ENCODE data around the gene PATJ. TPM values are rescaled to one million over a fixed set of nuclear protein-coding genes. Genes with fewer than 3 reads are reported as not detected.

Gene PATJ
- total RNA-seq, 2 donors from 2014 or later = 47.8 to 64.5 TPM

DNA sequence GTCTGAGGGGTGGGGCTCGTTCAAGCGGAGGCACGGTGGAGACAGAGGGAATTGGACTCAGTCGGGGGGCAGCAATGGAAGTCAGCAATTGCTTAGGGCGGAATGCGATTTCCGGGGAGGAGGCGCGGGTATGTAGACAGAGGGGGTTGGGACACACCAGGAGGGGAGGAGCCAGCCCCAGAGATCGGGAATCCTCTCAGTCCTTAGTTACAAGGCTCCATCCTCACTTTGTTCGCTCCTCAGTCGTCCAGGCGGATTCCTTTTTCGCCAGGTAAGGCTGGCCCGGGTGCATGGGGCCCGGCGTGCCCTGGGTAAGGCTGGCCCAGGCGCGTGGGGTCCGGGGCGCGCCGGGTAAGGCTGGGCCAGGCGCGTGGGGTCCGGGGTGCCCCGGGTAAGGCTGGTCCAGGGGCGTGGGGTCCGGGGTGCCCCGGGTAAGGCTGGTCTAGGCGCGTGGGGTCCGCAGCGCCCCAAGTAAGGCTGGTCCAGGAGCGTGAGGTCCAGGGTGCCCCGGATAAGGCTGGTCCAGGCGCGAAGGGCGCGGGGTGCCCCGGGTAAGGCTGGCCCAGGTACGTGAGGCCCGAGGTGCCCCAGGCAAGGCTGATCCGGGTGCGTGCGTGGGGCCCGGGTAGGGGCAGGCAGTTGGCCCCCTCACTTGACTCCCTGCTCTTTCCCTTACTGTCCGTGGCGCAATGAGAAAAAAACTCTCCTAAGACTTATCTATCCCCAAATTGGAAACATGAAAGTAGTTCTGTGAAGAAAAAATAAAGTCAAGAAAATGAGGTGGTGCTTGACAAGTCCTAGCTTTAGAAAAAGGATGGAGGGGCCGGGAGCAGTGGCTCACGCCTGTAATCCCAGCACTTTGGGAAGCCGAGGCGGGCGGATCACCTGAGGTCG, 452.6 kb downstream of the PATJ start, which contains the start of gene L1TD1:
Gene L1TD1, plus strand, starts transcription at position 199 of the 894 bp plus-strand sequence. CDS start 11,780 bp downstream, outside the sequence.
- Histone ChIP-seq H3K27me3 (replicated peaks; ENCODE audit: insufficient read depth) (peaks cover 5% of the 10 kb centered on the region), H3K27ac (no peak within 1 kb of the TSS), H3K4me3 (no peak within 1 kb of the TSS), H3K36me3 (no peaks in the 10 kb centered on the region), H3K9me3 (no peaks in the 10 kb centered on the region), H3K4me1 (ENCODE audit: control insufficient read depth in 1 of 2, low read depth in 2 of 2) (no peaks in the 10 kb centered on the region)
- TF ChIP-seq, protein P1, sequence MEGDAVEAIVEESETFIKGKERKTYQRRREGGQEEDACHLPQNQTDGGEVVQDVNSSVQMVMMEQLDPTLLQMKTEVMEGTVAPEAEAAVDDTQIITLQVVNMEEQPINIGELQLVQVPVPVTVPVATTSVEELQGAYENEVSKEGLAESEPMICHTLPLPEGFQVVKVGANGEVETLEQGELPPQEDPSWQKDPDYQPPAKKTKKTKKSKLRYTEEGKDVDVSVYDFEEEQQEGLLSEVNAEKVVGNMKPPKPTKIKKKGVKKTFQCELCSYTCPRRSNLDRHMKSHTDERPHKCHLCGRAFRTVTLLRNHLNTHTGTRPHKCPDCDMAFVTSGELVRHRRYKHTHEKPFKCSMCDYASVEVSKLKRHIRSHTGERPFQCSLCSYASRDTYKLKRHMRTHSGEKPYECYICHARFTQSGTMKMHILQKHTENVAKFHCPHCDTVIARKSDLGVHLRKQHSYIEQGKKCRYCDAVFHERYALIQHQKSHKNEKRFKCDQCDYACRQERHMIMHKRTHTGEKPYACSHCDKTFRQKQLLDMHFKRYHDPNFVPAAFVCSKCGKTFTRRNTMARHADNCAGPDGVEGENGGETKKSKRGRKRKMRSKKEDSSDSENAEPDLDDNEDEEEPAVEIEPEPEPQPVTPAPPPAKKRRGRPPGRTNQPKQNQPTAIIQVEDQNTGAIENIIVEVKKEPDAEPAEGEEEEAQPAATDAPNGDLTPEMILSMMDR (IDR thresholded peaks at IDR 0.05) = no peak
- no peak for DNase-seq (ENCODE audit: low spot score)
- no peak for ATAC-seq (ENCODE audit: insufficient number of reproducible peaks, low FRiP score, low read depth)

DNA sequence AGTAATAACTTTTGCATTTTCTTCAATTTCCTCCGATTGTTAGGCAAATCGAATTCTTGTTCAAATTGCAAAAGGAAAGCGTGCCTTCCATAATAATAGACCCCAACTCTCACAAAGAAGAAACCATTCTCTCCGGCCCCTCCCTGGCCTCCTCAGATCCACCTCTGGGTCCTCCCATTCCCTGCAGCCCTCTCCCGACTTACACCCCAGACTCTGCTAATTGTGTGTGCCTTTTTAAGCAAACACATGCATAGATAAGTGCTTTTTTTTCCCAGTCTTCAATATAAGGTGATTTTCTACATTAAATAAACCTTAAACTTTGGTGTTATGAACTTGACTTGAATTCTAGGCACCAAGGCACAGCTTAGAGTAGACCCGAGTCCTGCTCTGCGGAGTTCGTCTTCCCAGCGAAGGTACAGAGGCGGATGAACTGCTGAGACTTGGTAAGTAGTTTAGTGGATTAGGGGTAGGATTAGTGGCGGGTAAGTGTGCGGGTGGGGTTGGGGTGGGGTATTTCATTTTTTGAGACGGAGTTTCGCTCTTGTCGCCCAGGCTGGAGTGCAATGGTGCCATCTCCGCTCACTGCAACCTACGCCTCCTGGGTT, 453.9 kb downstream of the PATJ start:
- Histone ChIP-seq H3K4me1 (ENCODE audit: control insufficient read depth in 1 of 2, low read depth in 2 of 2) (no peaks in the 10 kb centered on the region), H3K27me3 (replicated peaks; ENCODE audit: insufficient read depth) (peaks cover 5% of the 10 kb centered on the region), H3K27ac (no peak overlapping the region), H3K36me3 (no peaks in the 10 kb centered on the region), H3K4me3 (no peak overlapping the region), H3K9me3 (no peaks in the 10 kb centered on the region)
- TF ChIP-seq, protein P1 (IDR thresholded peaks at IDR 0.05) = no peak
- ATAC-seq (ENCODE audit: insufficient number of reproducible peaks, low FRiP score, low read depth) (no peak), DNase-seq (ENCODE audit: low spot score) (no peak)

DNA sequence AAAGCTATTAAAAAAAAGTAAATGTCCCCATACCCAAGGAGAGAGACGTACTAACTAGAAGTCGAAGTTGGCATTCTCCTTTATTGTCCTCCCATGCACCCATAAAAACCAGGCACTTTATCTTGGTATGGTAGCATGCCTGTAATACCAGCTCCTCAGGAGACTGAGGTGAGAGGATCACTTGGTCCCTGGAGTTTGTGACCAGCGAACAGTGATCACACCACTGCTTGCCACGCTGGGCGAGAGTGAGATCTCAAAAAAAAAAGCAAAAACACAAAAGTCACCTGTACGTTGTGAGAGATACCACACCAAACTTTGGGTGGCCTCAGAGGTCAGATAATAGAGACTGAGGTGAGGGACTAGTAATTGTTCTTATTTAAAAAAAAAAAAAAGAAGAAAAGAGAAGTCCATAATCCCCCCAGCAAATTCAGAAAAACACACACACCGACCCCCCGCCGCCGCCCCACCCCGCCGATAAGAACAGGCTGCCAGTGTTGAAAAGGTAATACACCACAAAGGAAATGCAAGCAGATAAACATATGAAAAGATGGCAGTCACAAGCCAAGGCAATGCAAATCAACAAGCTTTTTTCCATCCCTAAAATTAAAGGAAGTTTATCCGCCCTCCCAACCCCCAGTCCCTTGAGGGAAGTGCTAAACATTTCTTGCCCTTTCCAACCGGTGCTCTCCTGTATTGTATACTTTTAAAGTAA, 455.9 kb downstream of the PATJ start:
- ATAC-seq (ENCODE audit: insufficient number of reproducible peaks, low FRiP score, low read depth) (no peak), DNase-seq (ENCODE audit: low spot score) (no peak)
- peaks cover 5% of the 10 kb centered on the region for H3K27me3 ChIP-seq (replicated peaks; ENCODE audit: insufficient read depth)
- H3K9me3 ChIP-seq = no peaks in the 10 kb centered on the region
- no peak overlapping the region for H3K4me3 ChIP-seq
- TF ChIP-seq, protein P1 (IDR thresholded peaks at IDR 0.05) = no peak
- H3K27ac ChIP-seq = no peak overlapping the region
- no peaks in the 10 kb centered on the region for H3K36me3 ChIP-seq
- no peaks in the 10 kb centered on the region for H3K4me1 ChIP-seq (ENCODE audit: control insufficient read depth in 1 of 2, low read depth in 2 of 2)

DNA sequence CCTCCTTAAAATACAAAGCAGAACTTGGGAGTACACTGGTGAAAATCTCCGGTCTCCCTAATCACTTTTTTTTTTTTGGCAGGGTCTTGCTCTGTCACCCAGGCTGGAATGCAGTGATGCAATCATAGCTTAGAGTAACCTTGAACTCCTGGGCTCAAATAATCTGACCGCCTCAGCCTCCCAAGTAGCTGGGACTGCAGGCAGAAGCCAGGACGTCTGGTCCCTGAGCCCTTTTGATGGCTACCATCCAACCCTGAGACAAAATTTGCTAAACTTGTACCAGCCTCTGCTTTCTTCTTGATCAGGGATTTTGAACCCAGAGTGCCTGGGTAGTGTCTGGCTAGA, 456.5 kb downstream of the PATJ start:
- no peaks in the 10 kb centered on the region for H3K36me3 ChIP-seq
- H3K27me3 ChIP-seq (replicated peaks; ENCODE audit: insufficient read depth) = peaks cover 5% of the 10 kb centered on the region
- ATAC-seq (ENCODE audit: insufficient number of reproducible peaks, low FRiP score, low read depth) (no peak), DNase-seq (ENCODE audit: low spot score) (no peak)
- H3K4me1 ChIP-seq (ENCODE audit: control insufficient read depth in 1 of 2, low read depth in 2 of 2) = no peaks in the 10 kb centered on the region
- TF ChIP-seq, protein P1 (IDR thresholded peaks at IDR 0.05) = no peak
- H3K4me3 ChIP-seq = no peak overlapping the region
- H3K9me3 ChIP-seq = no peaks in the 10 kb centered on the region
- no peak overlapping the region for H3K27ac ChIP-seq

DNA sequence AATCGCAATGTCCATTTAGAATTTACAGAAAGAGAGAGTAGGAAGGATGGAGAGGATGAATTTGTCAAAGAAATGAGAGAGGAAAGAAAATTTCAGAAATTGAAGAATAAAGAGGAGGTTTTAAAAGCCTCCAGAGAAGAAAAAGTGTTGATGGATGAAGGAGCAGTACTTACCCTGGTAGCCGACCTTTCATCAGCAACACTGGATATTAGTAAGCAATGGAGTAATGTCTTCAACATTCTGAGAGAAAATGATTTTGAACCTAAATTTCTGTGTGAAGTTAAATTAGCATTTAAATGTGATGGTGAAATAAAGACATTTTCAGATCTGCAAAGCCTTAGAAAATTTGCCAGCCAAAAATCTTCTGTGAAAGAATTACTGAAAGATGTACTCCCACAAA, 464.9 kb downstream of the PATJ start:
- H3K4me1 ChIP-seq (ENCODE audit: control insufficient read depth in 1 of 2, low read depth in 2 of 2) = no peaks in the 10 kb centered on the region
- TF ChIP-seq, protein P1 (IDR thresholded peaks at IDR 0.05) = no peak
- peaks cover 5% of the 10 kb centered on the region for H3K9me3 ChIP-seq
- H3K27ac ChIP-seq = no peak overlapping the region
- ATAC-seq (ENCODE audit: insufficient number of reproducible peaks, low FRiP score, low read depth) = no peak
- DNase-seq (ENCODE audit: low spot score) = no peak
- H3K36me3 ChIP-seq = no peaks in the 10 kb centered on the region
- H3K4me3 ChIP-seq = no peak overlapping the region
- no peaks in the 10 kb centered on the region for H3K27me3 ChIP-seq (replicated peaks; ENCODE audit: insufficient read depth)

All from thoracic aorta (tissue), 2 donors.